ENCODE data around the gene CORO2A.

DNA sequence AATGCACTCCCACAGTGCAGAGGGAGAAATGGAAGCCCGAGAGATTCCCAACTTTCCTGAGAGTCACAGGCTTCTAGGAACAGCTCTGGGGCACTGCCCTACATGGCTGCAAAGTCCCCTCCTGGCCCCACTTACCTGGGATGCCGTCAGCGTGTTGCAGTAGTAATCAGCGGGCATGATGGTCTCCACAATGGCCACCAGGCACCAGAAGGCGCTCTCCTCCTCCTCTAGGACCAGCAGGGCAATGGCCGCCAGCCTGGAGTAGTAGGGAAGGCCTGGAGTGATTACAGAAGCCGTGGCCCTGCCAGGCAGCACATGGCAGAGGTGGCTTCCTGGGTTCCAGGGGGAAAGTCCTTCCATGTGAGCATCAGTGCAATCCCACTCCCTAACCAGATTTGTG is 10.7 kb upstream of the CORO2A start:
- TF ChIP-seq, protein P1, sequence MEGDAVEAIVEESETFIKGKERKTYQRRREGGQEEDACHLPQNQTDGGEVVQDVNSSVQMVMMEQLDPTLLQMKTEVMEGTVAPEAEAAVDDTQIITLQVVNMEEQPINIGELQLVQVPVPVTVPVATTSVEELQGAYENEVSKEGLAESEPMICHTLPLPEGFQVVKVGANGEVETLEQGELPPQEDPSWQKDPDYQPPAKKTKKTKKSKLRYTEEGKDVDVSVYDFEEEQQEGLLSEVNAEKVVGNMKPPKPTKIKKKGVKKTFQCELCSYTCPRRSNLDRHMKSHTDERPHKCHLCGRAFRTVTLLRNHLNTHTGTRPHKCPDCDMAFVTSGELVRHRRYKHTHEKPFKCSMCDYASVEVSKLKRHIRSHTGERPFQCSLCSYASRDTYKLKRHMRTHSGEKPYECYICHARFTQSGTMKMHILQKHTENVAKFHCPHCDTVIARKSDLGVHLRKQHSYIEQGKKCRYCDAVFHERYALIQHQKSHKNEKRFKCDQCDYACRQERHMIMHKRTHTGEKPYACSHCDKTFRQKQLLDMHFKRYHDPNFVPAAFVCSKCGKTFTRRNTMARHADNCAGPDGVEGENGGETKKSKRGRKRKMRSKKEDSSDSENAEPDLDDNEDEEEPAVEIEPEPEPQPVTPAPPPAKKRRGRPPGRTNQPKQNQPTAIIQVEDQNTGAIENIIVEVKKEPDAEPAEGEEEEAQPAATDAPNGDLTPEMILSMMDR (IDR thresholded peaks at IDR 0.05) = no peak
- no peak for TF ChIP-seq POLR2A (IDR thresholded peaks at IDR 0.05)

All from body of pancreas (tissue), 4 donors.